ENCODE measurements around the gene MAP3K8.

- TF ChIP-seq CTCF (conservative IDR thresholded peaks at IDR 0.05 in 1 of 2, IDR thresholded peaks at IDR 0.05 in 1 of 2; ENCODE audit: extremely low read depth in 1 of 2, insufficient read depth in 1 of 2, low read depth in 1 of 2, low read length in 2 of 2) (no peak), EZH2 (IDR thresholded peaks at IDR 0.05; ENCODE audit: borderline replicate concordance, low read length) (no peak)
Observed at GRCh38 chr10:30500963-30501504, 67.0 kb downstream of the MAP3K8 start.

All from mammary epithelial cell (primary cell).